Pericardium fibroblast (primary cell): ENCODE measurements around the gene STARD5. TPM values are rescaled to one million over a fixed set of nuclear protein-coding genes. Genes with fewer than 3 reads are reported as not detected.

Experiments
- total RNA-seq: library from RNA; depleted of rRNA; stranded (reverse); fragments of >200 nt; gene quantifications from 2 replicates; pipeline ENCODE4 v1.2.3, GENCODE V29; 2015

The STARD5 gene
- total RNA-seq, result 6.0 and 30.1 TPM in 2 replicates

GRCh38 chr15:81323944-81324881 lies at the start of gene STARD5:
Gene STARD5 (minus strand): TSS chr15:81324141. CDS start chr15:81324099, 42 bp downstream.

Other genes with a start within 250 kb of the STARD5 start
- gene CFAP161, start 189.9 kb downstream of the STARD5 start, total RNA-seq, result not detected in 2 replicates
- 6.0 and 6.7 TPM in 2 replicates for gene IL16, start 127.3 kb downstream of the STARD5 start, total RNA-seq
- under 0.01 TPM in 1 of 2 replicates, not detected in the other for gene TMC3, start 50.1 kb upstream of the STARD5 start, total RNA-seq